Cardiac fibroblast (primary cell): Measurements from ENCODE around the gene RAB11FIP4.

ENCODE experiments used
- DNase-seq, 2 donors: peaks; one replicate each; pipeline versions ENCODE4 v3.0.0 to v3.0.0-alpha.2; 2010; ENCODE audit warnings: low read depth in 2 of 2
- H3K4me3 ChIP-seq, 2 donors: replicated peaks in 1 of 2; 1 replicate in 1 of 2; 2 replicates in 1 of 2; pipeline ENCODE4 v1.5.1; 2011; ENCODE audit warnings: low read depth in 2 of 2, low read length in 2 of 2, mild to moderate bottlenecking in 2 of 2, moderate library complexity in 1 of 2
- TF ChIP-seq, protein P1 (sequence below): IDR thresholded peaks from one replicate; pipeline ENCODE4 v1.5.1; 2011; ENCODE audit warnings: low read depth, mild to moderate bottlenecking, low read length, inconsistent platforms

The RAB11FIP4 gene

GRCh38 chr17:31467502-31468256 is 76.2 kb downstream of the RAB11FIP4 start:
- TF ChIP-seq, protein P1, sequence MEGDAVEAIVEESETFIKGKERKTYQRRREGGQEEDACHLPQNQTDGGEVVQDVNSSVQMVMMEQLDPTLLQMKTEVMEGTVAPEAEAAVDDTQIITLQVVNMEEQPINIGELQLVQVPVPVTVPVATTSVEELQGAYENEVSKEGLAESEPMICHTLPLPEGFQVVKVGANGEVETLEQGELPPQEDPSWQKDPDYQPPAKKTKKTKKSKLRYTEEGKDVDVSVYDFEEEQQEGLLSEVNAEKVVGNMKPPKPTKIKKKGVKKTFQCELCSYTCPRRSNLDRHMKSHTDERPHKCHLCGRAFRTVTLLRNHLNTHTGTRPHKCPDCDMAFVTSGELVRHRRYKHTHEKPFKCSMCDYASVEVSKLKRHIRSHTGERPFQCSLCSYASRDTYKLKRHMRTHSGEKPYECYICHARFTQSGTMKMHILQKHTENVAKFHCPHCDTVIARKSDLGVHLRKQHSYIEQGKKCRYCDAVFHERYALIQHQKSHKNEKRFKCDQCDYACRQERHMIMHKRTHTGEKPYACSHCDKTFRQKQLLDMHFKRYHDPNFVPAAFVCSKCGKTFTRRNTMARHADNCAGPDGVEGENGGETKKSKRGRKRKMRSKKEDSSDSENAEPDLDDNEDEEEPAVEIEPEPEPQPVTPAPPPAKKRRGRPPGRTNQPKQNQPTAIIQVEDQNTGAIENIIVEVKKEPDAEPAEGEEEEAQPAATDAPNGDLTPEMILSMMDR = no peak
- H3K4me3 ChIP-seq = no peak overlapping the region
- DNase-seq = no peak

- no peak overlapping the region for H3K4me3 ChIP-seq
- DNase-seq = no peak
- TF ChIP-seq, protein P1 = no peak
Measured at GRCh38 chr17:31469959-31470358, 78.5 kb downstream of the RAB11FIP4 start.

- DNase-seq = no peak
- no peak overlapping the region for H3K4me3 ChIP-seq
- TF ChIP-seq, protein P1 = no peak
Measured at GRCh38 chr17:31470592-31470991, 79.1 kb downstream of the RAB11FIP4 start.

DNA sequence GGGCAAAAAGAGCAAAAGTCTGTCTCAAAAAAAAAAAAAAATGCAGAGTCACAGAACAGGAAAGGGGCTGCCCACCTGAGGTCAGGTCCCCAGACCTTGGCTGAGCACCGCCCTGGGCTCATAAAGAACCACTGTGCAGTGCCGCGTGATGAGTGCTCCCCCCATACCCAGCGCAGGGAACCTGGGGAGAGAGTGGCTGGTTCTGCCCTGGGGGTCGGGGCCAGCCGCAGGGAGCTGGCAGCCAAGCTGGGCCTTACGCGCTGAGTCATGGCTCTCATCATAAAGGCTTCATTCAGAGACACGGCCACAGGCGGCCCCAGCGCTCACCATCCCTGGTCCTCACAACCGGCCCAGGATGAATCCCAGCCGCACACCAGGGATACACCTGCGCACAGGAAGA is 80.7 kb downstream of the RAB11FIP4 start:
- TF ChIP-seq, protein P1 = no peak
- H3K4me3 ChIP-seq = no peak overlapping the region
- no peak for DNase-seq

DNA sequence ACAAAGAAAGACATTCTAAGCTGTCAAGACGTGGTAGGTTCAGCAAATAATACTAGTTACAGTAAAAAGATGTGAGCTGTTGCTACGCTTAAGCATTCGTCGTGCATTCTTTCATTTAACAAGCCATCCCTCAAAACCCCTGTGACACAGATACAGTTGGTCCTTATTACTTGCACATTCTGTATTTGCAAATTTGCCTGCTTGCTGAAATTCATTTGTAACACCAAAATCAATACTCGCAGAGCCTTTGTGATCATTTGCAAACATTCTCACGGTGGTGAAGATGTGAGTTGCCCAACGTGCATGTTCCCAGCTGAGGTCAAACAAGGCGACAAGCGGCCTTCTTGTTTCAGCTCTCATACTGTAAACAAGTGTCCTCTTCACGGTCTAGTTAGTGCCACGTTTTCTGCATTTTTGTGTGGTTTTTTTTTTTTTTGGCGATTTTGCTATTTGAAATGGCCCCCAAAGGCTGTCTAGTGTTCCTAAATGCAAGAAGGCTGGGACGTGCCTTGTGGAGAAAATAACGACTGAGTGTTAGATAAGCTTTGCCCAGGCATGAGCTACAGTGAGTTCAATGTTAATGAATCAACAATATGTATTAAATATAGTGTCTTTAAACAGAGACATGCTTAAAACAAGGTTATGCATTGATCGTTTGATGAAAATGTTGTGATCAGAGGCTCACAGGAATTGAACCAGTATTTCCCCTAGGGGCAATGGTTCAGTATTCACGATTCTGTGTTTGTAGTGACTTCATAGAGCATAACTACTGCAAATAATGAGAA is 84.1 kb downstream of the RAB11FIP4 start:
- H3K4me3 ChIP-seq = no peak overlapping the region
- no peak for DNase-seq
- TF ChIP-seq, protein P1 = no peak

GRCh38 chr17:31476525-31477416 is 85.3 kb downstream of the RAB11FIP4 start:
- no peak for DNase-seq
- no peak overlapping the region for H3K4me3 ChIP-seq
- TF ChIP-seq, protein P1 = no peak
